ENCODE measurements around the gene MOB2.

GRCh38 chr11:1508986-1509385 lies 22.4 kb upstream of the MOB2 start:
- TF ChIP-seq, protein P1, sequence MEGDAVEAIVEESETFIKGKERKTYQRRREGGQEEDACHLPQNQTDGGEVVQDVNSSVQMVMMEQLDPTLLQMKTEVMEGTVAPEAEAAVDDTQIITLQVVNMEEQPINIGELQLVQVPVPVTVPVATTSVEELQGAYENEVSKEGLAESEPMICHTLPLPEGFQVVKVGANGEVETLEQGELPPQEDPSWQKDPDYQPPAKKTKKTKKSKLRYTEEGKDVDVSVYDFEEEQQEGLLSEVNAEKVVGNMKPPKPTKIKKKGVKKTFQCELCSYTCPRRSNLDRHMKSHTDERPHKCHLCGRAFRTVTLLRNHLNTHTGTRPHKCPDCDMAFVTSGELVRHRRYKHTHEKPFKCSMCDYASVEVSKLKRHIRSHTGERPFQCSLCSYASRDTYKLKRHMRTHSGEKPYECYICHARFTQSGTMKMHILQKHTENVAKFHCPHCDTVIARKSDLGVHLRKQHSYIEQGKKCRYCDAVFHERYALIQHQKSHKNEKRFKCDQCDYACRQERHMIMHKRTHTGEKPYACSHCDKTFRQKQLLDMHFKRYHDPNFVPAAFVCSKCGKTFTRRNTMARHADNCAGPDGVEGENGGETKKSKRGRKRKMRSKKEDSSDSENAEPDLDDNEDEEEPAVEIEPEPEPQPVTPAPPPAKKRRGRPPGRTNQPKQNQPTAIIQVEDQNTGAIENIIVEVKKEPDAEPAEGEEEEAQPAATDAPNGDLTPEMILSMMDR (IDR thresholded peaks at IDR 0.05; ENCODE audit: borderline replicate concordance, extremely low read depth, low read length, poor library complexity, severe bottlenecking) = no peak
- TF ChIP-seq EZH2 (IDR thresholded peaks at IDR 0.05; ENCODE audit: borderline replicate concordance, low read depth, low read length, severe bottlenecking) = no peak

All from DND-41 (cell line).